Natural killer cell (primary cell): ENCODE data around the gene FTCDNL1. TPM values are rescaled to one million over a fixed set of nuclear protein-coding genes. Genes with fewer than 3 reads are reported as not detected.

Source experiments
- total RNA-seq, 4 donors: library from RNA; stranded (reverse); fragments of 120-200 nt in 1 of 4; gene quantifications; one replicate each; pipeline versions ENCODE4 v1.2.3 to v1.2.4, GENCODE V29; 2013 to 2022

Gene FTCDNL1
- total RNA-seq, 3 donors from 2014 or later (not counting 1 experiment from before 2014, with no cell fraction given): 0.52 to 0.95 TPM; not detected in 1

Other genes with a start within 250 kb of the FTCDNL1 start
- 10 to 100 TPM; 11.8 to 15.0 (median 13.0) TPM for gene C2orf69, start 60.1 kb upstream of the FTCDNL1 start, total RNA-seq
- 10 to 100 TPM; 15.9 to 17.4 (median 16.9) TPM for gene TYW5, start 104.3 kb upstream of the FTCDNL1 start, total RNA-seq
- gene MAIP1, start 104.4 kb upstream of the FTCDNL1 start, total RNA-seq: 10 to 100 TPM; 23.5 to 26.4 (median 23.6) TPM